Stimulated activated CD4-positive, alpha-beta T cell treated with anti-CD3 and anti-CD28 coated beads, Interleukin-1b, Interleukin-23, amount 100 ng/mL, for 48 hours (primary cell): ENCODE results near the gene CALHM6.

Experiments
- DNase-seq: peaks from one replicate; pipeline ENCODE4 v3.0.0-alpha.2; 2020

CALHM6 gene

GRCh38 chr6:116446399-116446798 is 14.8 kb upstream of the CALHM6 start:
- DNase-seq, result no peak

GRCh38 chr6:116447052-116447451 is 14.1 kb upstream of the CALHM6 start:
- DNase-seq, result no peak

- DNase-seq, result no peak
Measured at GRCh38 chr6:116447496-116448011, 13.6 kb upstream of the CALHM6 start.

GRCh38 chr6:116449565-116449964 is 11.6 kb upstream of the CALHM6 start:
- DNase-seq, result no peak

GRCh38 chr6:116450185-116450710 is 10.9 kb upstream of the CALHM6 start:
- no peak for DNase-seq

GRCh38 chr6:116450769-116451740 is 10.1 kb upstream of the CALHM6 start:
- DNase-seq, result no peak

- DNase-seq, result no peak
Measured at GRCh38 chr6:116451916-116452315, 9.3 kb upstream of the CALHM6 start.

- DNase-seq, result no peak
Measured at GRCh38 chr6:116452531-116452930, 8.6 kb upstream of the CALHM6 start.

GRCh38 chr6:116456106-116456505 is 5.1 kb upstream of the CALHM6 start:
- DNase-seq, result no peak

- no peak for DNase-seq
Measured at GRCh38 chr6:116456927-116457326, 4.2 kb upstream of the CALHM6 start.

- no peak for DNase-seq
Measured at GRCh38 chr6:116458264-116458663, 2.9 kb upstream of the CALHM6 start.

GRCh38 chr6:116459927-116460326 is 1.2 kb upstream of the CALHM6 start:
- no peak for DNase-seq

- DNase-seq, result peak; percentile 44
Measured at GRCh38 chr6:116461932-116462885, 1.0 kb downstream of the CALHM6 start.

- no peak for DNase-seq
Measured at GRCh38 chr6:116463301-116463700, 2.1 kb downstream of the CALHM6 start.

- no peak for DNase-seq
Measured at GRCh38 chr6:116465246-116465645, 4.1 kb downstream of the CALHM6 start.

GRCh38 chr6:116467096-116467495 is 5.9 kb downstream of the CALHM6 start:
- DNase-seq, result no peak

GRCh38 chr6:116467514-116467913 is 6.3 kb downstream of the CALHM6 start:
- DNase-seq, result no peak

- no peak for DNase-seq
Measured at GRCh38 chr6:116468293-116468692, 7.1 kb downstream of the CALHM6 start.

- DNase-seq, result no peak
Measured at GRCh38 chr6:116471531-116471930, 10.4 kb downstream of the CALHM6 start.

GRCh38 chr6:116472706-116473105 is 11.5 kb downstream of the CALHM6 start:
- DNase-seq, result no peak

- DNase-seq, result no peak
Measured at GRCh38 chr6:116475141-116475540, 14.0 kb downstream of the CALHM6 start.

- DNase-seq, result no peak
Measured at GRCh38 chr6:116476002-116476678, 15.0 kb downstream of the CALHM6 start.
